Measurements from ENCODE around the gene RABIF. TPM values are rescaled to one million over a fixed set of nuclear protein-coding genes. Genes with fewer than 3 reads are reported as not detected.
A peak's percentile ranks its signal among the peaks of the same experiment; 100 is the strongest.
"Not testable (repeated sequence)": the region's sequence is repeated elsewhere in the genome, so short reads cannot be mapped to it uniquely, and the experiment has no call there.

The RABIF gene
- total RNA-seq, 1 donor from 2014 or later, result 13.4 TPM

- Mint-ChIP-seq H3K36me3 (ENCODE audit: low read depth) (no peaks in the 10 kb centered on the region), H3K27ac (no peak overlapping the region), H3K4me3 (no peak overlapping the region), H3K9me3 (no peaks in the 10 kb centered on the region), H3K4me1 (ENCODE audit: low read depth) (peaks cover 27% of the 10 kb centered on the region), H3K27me3 (ENCODE audit: insufficient read depth) (peaks cover 2% of the 10 kb centered on the region)
- no peak for DNase-seq (ENCODE audit: low spot score)
- intact Hi-C loops (cut with micrococcal nuclease), result no loop called here
These were observed 45.9 kb downstream of the RABIF start for GRCh38 chr1:202843081-202843480.

- no peak for DNase-seq (ENCODE audit: low spot score)
- peak overlapping the region; percentile 30 for H3K4me3 Mint-ChIP-seq
- peaks cover 54% of the 10 kb centered on the region for H3K4me1 Mint-ChIP-seq (ENCODE audit: low read depth)
- intact Hi-C loops (cut with micrococcal nuclease), result loop anchor here (5.0 kb wide), 1 partner anchor 36 kb away; no protein-coding TSS in a partner anchor
- peaks cover 4% of the 10 kb centered on the region for H3K36me3 Mint-ChIP-seq (ENCODE audit: low read depth)
- no peaks in the 10 kb centered on the region for H3K9me3 Mint-ChIP-seq
- no peaks in the 10 kb centered on the region for H3K27me3 Mint-ChIP-seq (ENCODE audit: insufficient read depth)
- H3K27ac Mint-ChIP-seq, result peak overlapping the region; percentile 63
These were observed 51.1 kb downstream of the RABIF start for GRCh38 chr1:202837746-202838262.

- no peak for DNase-seq (ENCODE audit: low spot score)
- H3K27me3 Mint-ChIP-seq (ENCODE audit: insufficient read depth), result no peaks in the 10 kb centered on the region
- H3K27ac Mint-ChIP-seq, result peak overlapping the region; percentile 83
- H3K4me3 Mint-ChIP-seq, result peak overlapping the region; percentile 63
- H3K9me3 Mint-ChIP-seq, result no peaks in the 10 kb centered on the region
- H3K36me3 Mint-ChIP-seq (ENCODE audit: low read depth), result peaks cover 4% of the 10 kb centered on the region
- H3K4me1 Mint-ChIP-seq (ENCODE audit: low read depth), result peaks cover 64% of the 10 kb centered on the region
- intact Hi-C loops (cut with micrococcal nuclease), result loop anchor here (5.0 kb wide), 1 partner anchor 35 kb away; no protein-coding TSS in a partner anchor
These were observed 52.1 kb downstream of the RABIF start for GRCh38 chr1:202836623-202837403.

- peak; percentile 53 for DNase-seq (ENCODE audit: low spot score)
- Mint-ChIP-seq H3K4me1 (ENCODE audit: low read depth) (peaks cover 71% of the 10 kb centered on the region), H3K27me3 (ENCODE audit: insufficient read depth) (no peaks in the 10 kb centered on the region), H3K4me3 (peak overlapping the region; percentile 63), H3K27ac (peak overlapping the region; percentile 82), H3K36me3 (ENCODE audit: low read depth) (peaks cover 4% of the 10 kb centered on the region), H3K9me3 (no peaks in the 10 kb centered on the region)
- intact Hi-C loops (cut with micrococcal nuclease), result loop anchor here (2.0 to 5.0 kb wide), 4 partner anchors 25 to 53 kb away; partner anchors contain the start of genes PCAT6 and RABIF
These were observed 53.3 kb downstream of the RABIF start for GRCh38 chr1:202835548-202836072.

GRCh38 chr1:202834771-202835547 lies 54.0 kb downstream of the RABIF start:
- H3K4me1 Mint-ChIP-seq (ENCODE audit: low read depth), result peaks cover 71% of the 10 kb centered on the region
- DNase-seq (ENCODE audit: low spot score), result peak; percentile 25
- H3K36me3 Mint-ChIP-seq (ENCODE audit: low read depth), result peaks cover 4% of the 10 kb centered on the region
- peak overlapping the region; percentile 63 for H3K4me3 Mint-ChIP-seq
- peak overlapping the region; percentile 82 for H3K27ac Mint-ChIP-seq
- H3K9me3 Mint-ChIP-seq, result no peaks in the 10 kb centered on the region
- H3K27me3 Mint-ChIP-seq (ENCODE audit: insufficient read depth), result no peaks in the 10 kb centered on the region
- intact Hi-C loops (cut with micrococcal nuclease), result loop anchor here (2.0 to 5.0 kb wide), 4 partner anchors 24 to 54 kb away; partner anchors contain the start of genes PCAT6 and RABIF

GRCh38 chr1:202831906-202832305 lies 57.0 kb downstream of the RABIF start:
- no peak for DNase-seq (ENCODE audit: low spot score)
- H3K36me3 Mint-ChIP-seq (ENCODE audit: low read depth), result peaks cover 4% of the 10 kb centered on the region
- peaks cover 62% of the 10 kb centered on the region for H3K4me1 Mint-ChIP-seq (ENCODE audit: low read depth)
- intact Hi-C loops (cut with micrococcal nuclease), result no loop called here
- peaks cover 2% of the 10 kb centered on the region for H3K27me3 Mint-ChIP-seq (ENCODE audit: insufficient read depth)
- H3K9me3 Mint-ChIP-seq, result no peaks in the 10 kb centered on the region
- H3K4me3 Mint-ChIP-seq, result no peak overlapping the region
- H3K27ac Mint-ChIP-seq, result peak overlapping the region; percentile 40

- H3K27ac Mint-ChIP-seq; H3K4me3 Mint-ChIP-seq; DNase-seq (ENCODE audit: low spot score); H3K9me3 Mint-ChIP-seq; H3K36me3 Mint-ChIP-seq (ENCODE audit: low read depth); intact Hi-C loops (cut with micrococcal nuclease): not testable (repeated sequence)
- Mint-ChIP-seq H3K27me3 (ENCODE audit: insufficient read depth) (peaks cover 11% of the 10 kb centered on the region), H3K4me1 (ENCODE audit: low read depth) (peaks cover 35% of the 10 kb centered on the region)
These were observed 59.7 kb downstream of the RABIF start for GRCh38 chr1:202829223-202829622.

Other genes with a start within 250 kb of the RABIF start
- gene SYT2, start 178.7 kb downstream of the RABIF start, total RNA-seq, result not detected in 2 replicates
- 102 and 113 TPM in 2 replicates for gene KDM5B, start 80.7 kb downstream of the RABIF start, total RNA-seq
- gene PCAT6, start 78.2 kb downstream of the RABIF start, total RNA-seq, result 1.1 and 1.7 TPM in 2 replicates
- 24.9 and 25.5 TPM in 2 replicates for gene KLHL12, start 38.1 kb upstream of the RABIF start, total RNA-seq
- gene ADIPOR1, start 69.2 kb upstream of the RABIF start, total RNA-seq, result 88.7 and 93.3 TPM in 2 replicates
- 21.5 and 21.7 TPM in 2 replicates for gene CYB5R1, start 78.1 kb upstream of the RABIF start, total RNA-seq
- gene TMEM183A, start 118.2 kb upstream of the RABIF start, total RNA-seq, result 69.9 and 83.6 TPM in 2 replicates
- 11.5 and 14.9 TPM in 2 replicates for gene PPFIA4, start 137.3 kb upstream of the RABIF start, total RNA-seq
- gene MYOG, start 196.9 kb upstream of the RABIF start, total RNA-seq, result not detected in 2 replicates
- not detected in 2 replicates for gene ADORA1, start 238.6 kb upstream of the RABIF start, total RNA-seq

Data from activated T-helper 1 cell treated with anti-CD3 and anti-CD28 coated beads, Interleukin-12 subunit alpha, Interleukin-12 subunit beta, Interleukin-2, Interleukin-4 antibody, amounts not matched to agents 30 ng/mL and 10 ng/mL and 1 ng/mL, durations not matched to agents 14 hours and 24 hours and 36 hours (primary cell).